Neural crest cell (in vitro differentiated cells): ENCODE results near the gene SCYL1. TPM values are rescaled to one million over a fixed set of nuclear protein-coding genes. Genes with fewer than 3 reads are reported as not detected.

ENCODE experiments used
- DNase-seq: peaks from one replicate; pipeline ENCODE4 v3.0.0; 2021; ENCODE audit warnings: low read depth, mixed read lengths, low spot score
- H3K27ac Mint-ChIP-seq: one replicate; pipeline ENCODE4 v1.8.0; 2021; ENCODE audit warnings: mild to moderate bottlenecking, mixed read lengths; ENCODE audit not compliant: unreplicated experiment
- H3K27me3 Mint-ChIP-seq: 2 replicates; pipeline ENCODE4 v1.8.0; 2021; ENCODE audit warnings: low read depth, mild to moderate bottlenecking, mixed read lengths
- H3K36me3 Mint-ChIP-seq: 2 replicates; pipeline ENCODE4 v1.8.0; 2021; ENCODE audit warnings: low read depth, mild to moderate bottlenecking, mixed read lengths
- H3K4me1 Mint-ChIP-seq: 2 replicates; pipeline ENCODE4 v1.8.0; 2021; ENCODE audit warnings: mixed read lengths
- H3K4me3 Mint-ChIP-seq: one replicate; pipeline ENCODE4 v1.8.0; 2021; ENCODE audit warnings: mild to moderate bottlenecking, mixed read lengths
- H3K9me3 Mint-ChIP-seq: 2 replicates; pipeline ENCODE4 v1.8.0; 2021; ENCODE audit warnings: mixed read lengths
- total RNA-seq: library from RNA; stranded (reverse); gene quantifications from 2 replicates; pipeline ENCODE4 v1.2.1, GENCODE V29; 2021
- TF ChIP-seq, protein P1 (sequence below): fragments of 200-600 bp; sonication (generic); conservative IDR thresholded peaks from 2 replicates; pipeline ENCODE4 v1.5.0; 2021; ENCODE audit warnings: antibody characterized with exemption, mild to moderate bottlenecking

Gene SCYL1
- total RNA-seq, 1 donor from 2014 or later, result 68.8 TPM

DNA sequence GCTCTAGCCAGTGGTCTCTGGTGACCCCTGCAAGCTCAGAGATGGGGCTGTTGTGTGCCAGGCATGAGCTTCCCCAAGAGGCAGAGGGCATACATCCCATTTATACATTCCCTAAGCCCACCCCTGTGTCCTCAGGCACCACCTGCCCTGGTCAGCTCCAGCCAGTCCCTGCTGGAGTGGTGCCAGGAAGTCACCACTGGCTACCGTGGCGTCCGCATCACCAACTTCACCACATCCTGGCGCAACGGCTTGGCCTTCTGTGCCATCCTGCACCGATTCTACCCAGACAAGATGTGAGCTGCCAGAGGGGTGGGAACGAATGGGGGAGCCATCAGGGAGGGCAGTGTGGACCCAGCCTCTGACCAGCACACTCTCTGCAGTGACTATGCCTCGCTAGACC, 59.2 kb downstream of the SCYL1 start:
- no peaks in the 10 kb centered on the region for H3K36me3 Mint-ChIP-seq
- peaks cover 27% of the 10 kb centered on the region for H3K4me1 Mint-ChIP-seq
- DNase-seq, result no peak
- H3K27me3 Mint-ChIP-seq, result no peaks in the 10 kb centered on the region
- H3K4me3 Mint-ChIP-seq, result peak overlapping the region; percentile 15
- H3K27ac Mint-ChIP-seq, result no peak overlapping the region
- TF ChIP-seq, protein P1, sequence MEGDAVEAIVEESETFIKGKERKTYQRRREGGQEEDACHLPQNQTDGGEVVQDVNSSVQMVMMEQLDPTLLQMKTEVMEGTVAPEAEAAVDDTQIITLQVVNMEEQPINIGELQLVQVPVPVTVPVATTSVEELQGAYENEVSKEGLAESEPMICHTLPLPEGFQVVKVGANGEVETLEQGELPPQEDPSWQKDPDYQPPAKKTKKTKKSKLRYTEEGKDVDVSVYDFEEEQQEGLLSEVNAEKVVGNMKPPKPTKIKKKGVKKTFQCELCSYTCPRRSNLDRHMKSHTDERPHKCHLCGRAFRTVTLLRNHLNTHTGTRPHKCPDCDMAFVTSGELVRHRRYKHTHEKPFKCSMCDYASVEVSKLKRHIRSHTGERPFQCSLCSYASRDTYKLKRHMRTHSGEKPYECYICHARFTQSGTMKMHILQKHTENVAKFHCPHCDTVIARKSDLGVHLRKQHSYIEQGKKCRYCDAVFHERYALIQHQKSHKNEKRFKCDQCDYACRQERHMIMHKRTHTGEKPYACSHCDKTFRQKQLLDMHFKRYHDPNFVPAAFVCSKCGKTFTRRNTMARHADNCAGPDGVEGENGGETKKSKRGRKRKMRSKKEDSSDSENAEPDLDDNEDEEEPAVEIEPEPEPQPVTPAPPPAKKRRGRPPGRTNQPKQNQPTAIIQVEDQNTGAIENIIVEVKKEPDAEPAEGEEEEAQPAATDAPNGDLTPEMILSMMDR, result no peak
- H3K9me3 Mint-ChIP-seq, result no peaks in the 10 kb centered on the region

DNA sequence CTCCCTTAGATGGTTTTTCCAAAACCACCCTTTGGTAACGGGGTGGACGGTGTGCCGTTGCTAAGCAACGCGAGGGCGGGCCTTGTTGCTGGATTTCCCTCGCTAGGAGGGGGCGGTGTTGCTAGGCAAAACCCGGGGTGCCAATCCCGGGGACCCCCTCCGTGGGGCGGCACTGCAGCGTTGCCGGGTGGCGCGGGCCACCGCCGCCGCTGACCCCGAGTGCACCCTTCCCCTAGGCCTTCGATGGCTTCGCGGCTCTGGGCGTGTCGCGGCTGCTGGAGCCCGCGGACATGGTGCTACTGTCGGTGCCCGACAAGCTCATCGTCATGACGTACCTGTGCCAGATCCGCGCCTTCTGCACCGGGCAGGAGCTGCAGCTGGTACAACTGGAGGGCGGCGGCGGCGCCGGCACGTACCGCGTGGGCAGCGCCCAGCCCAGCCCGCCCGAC, 59.9 kb downstream of the SCYL1 start:
- Mint-ChIP-seq H3K27ac (no peak overlapping the region), H3K36me3 (no peaks in the 10 kb centered on the region), H3K4me1 (peaks cover 31% of the 10 kb centered on the region), H3K9me3 (no peaks in the 10 kb centered on the region), H3K4me3 (peak overlapping the region; percentile 51), H3K27me3 (no peaks in the 10 kb centered on the region)
- TF ChIP-seq, protein P1, result no peak
- no peak for DNase-seq

DNA sequence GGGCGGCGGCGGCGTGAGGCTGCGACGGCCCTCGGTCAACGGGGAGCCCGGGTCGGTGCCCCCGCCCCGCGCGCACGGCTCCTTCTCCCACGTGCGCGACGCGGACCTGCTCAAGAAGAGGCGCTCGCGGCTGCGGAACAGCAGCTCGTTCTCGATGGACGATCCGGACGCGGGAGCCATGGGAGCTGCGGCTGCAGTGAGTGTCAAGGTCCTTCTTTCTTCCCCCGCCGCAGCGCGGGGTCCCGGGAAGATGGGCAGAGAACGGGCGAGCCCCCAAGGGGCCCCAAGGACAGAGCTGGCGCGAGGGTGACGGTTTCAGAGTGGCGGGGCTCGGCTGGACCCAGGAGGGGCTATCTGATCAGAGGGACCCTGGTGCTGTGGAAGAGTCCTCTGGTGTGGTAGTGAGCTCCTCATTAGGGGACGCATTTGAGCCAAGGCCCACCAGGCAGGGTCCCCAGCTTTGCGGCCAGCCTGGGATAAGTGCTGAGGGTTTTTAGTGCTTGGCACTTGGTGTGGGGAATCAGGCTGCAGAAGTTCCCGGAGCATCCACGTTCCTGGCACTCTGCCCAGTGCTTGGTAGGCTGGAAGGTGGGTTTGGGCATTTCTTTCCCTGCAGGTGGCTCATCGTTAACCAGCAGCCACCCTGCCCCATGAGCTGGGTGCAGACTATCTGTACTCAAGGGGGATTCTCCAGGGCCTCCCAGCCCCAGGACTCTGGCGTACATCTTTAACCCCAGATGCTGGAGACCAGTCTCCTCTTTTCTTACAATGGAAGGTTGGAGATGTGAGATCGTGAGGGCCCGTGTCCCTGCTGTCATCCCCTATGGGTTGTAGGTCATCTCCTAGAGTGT, 60.7 kb downstream of the SCYL1 start:
- H3K9me3 Mint-ChIP-seq, result no peaks in the 10 kb centered on the region
- no peaks in the 10 kb centered on the region for H3K36me3 Mint-ChIP-seq
- TF ChIP-seq, protein P1, result no peak
- peaks cover 3% of the 10 kb centered on the region for H3K27me3 Mint-ChIP-seq
- no peak overlapping the region for H3K27ac Mint-ChIP-seq
- no peak overlapping the region for H3K4me3 Mint-ChIP-seq
- no peak for DNase-seq
- peaks cover 37% of the 10 kb centered on the region for H3K4me1 Mint-ChIP-seq

DNA sequence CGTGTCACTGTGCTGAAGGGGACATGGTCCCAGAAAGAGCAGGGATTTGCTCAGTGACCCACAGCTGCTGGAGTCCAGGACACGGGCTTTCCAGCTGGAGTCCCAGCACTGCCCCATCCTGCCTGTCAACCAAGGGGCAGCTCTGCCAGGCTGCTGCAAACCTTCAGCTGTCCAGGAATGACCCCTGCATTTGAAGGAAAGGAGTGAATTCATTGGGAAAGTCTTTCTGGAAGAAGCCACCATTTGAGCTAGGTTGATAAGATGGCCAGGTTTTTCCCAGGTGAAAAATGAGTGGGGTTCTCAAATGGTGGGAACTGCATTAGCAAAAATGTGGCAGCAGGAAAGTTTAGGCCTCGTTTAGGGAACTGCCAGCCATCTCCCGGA, 61.4 kb downstream of the SCYL1 start:
- no peak overlapping the region for H3K27ac Mint-ChIP-seq
- DNase-seq, result no peak
- TF ChIP-seq, protein P1, result no peak
- H3K4me3 Mint-ChIP-seq, result peak overlapping the region; percentile 41
- H3K27me3 Mint-ChIP-seq, result peaks cover 7% of the 10 kb centered on the region
- H3K36me3 Mint-ChIP-seq, result no peaks in the 10 kb centered on the region
- peaks cover 39% of the 10 kb centered on the region for H3K4me1 Mint-ChIP-seq
- no peaks in the 10 kb centered on the region for H3K9me3 Mint-ChIP-seq

DNA sequence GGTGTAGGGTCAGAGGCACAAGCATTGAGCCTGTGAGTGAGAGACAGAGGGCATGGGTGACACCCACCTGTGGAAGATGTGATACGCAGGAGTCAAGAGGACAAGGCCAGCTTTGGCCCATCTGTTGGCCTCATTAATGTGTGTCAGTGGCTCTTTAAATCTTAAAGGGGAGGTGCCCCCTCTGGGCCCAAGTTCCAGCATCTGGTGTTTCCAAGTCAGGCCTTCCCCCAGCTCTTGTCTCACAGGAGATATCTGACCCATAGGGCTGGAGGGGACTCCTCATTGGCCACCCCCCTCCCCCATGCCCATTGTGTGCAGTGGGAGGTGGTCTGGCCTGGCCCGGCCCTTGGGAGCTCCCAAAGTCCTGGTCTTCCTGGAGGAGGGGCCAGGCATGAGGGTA, 61.8 kb downstream of the SCYL1 start:
- H3K9me3 Mint-ChIP-seq, result no peaks in the 10 kb centered on the region
- no peak for DNase-seq
- H3K27me3 Mint-ChIP-seq, result peaks cover 10% of the 10 kb centered on the region
- H3K4me3 Mint-ChIP-seq, result peak overlapping the region; percentile 41
- H3K36me3 Mint-ChIP-seq, result no peaks in the 10 kb centered on the region
- no peak overlapping the region for H3K27ac Mint-ChIP-seq
- H3K4me1 Mint-ChIP-seq, result peaks cover 42% of the 10 kb centered on the region
- TF ChIP-seq, protein P1, result no peak

Other genes with a start within 250 kb of the SCYL1 start
- 2.3 and 4.0 TPM in 2 replicates for gene CDC42EP2, start 210.2 kb upstream of the SCYL1 start, total RNA-seq
- 96.3 and 99.0 TPM in 2 replicates for gene DPF2, start 191.2 kb upstream of the SCYL1 start, total RNA-seq
- gene TIGD3, start 170.3 kb upstream of the SCYL1 start, total RNA-seq, result 3.3 TPM in 2 replicates
- gene SLC25A45, start 142.4 kb upstream of the SCYL1 start, total RNA-seq, result 1.5 and 1.8 TPM in 2 replicates
- gene FRMD8, start 138.4 kb upstream of the SCYL1 start, total RNA-seq, result 25.6 and 29.0 TPM in 2 replicates
- 29.8 and 37.2 TPM in 2 replicates for gene NEAT1, start 102.3 kb upstream of the SCYL1 start, total RNA-seq
- 4,794 and 5,409 TPM in 2 replicates for gene MALAT1, start 26.0 kb upstream of the SCYL1 start, total RNA-seq
- gene LTBP3, start 33.3 kb downstream of the SCYL1 start, total RNA-seq, result 21.0 and 22.5 TPM in 2 replicates
- 32.2 and 33.2 TPM in 2 replicates for gene ZNRD2, start 45.4 kb downstream of the SCYL1 start, total RNA-seq
- gene FAM89B, start 47.5 kb downstream of the SCYL1 start, total RNA-seq, result 82.4 and 86.3 TPM in 2 replicates
- gene EHBP1L1, start 51.0 kb downstream of the SCYL1 start, total RNA-seq, result 13.6 and 15.3 TPM in 2 replicates
- gene KCNK7, start 70.7 kb downstream of the SCYL1 start, total RNA-seq, result 1.0 and 1.1 TPM in 2 replicates
- 88.3 and 94.0 TPM in 2 replicates for gene MAP3K11, start 89.1 kb downstream of the SCYL1 start, total RNA-seq
- gene PCNX3, start 90.7 kb downstream of the SCYL1 start, total RNA-seq, result 58.2 and 58.9 TPM in 2 replicates
- 17.5 and 23.6 TPM in 2 replicates for gene SIPA1, start 113.0 kb downstream of the SCYL1 start, total RNA-seq
- 49.0 and 53.7 TPM in 2 replicates for gene RELA, start 137.8 kb downstream of the SCYL1 start, total RNA-seq
- gene KAT5, start 187.2 kb downstream of the SCYL1 start, total RNA-seq, result 70.5 and 74.9 TPM in 2 replicates
- 69.4 and 72.1 TPM in 2 replicates for gene RNASEH2C, start 195.7 kb downstream of the SCYL1 start, total RNA-seq